H1 (cell line): ENCODE results near the gene DCP1A. TPM values are rescaled to one million over a fixed set of nuclear protein-coding genes. Genes with fewer than 3 reads are reported as not detected.

Experiments
- CTCF ChIA-PET: fragments of 300-600 bp; sonication (Branson Sonifier 250); formaldehyde crosslinking; loops from one replicate; lab custom pipeline; 2021; ENCODE audit not compliant: partially characterized antibody; lab: Charles Lee
- POLR2A ChIA-PET: fragments of 300-600 bp; sonication (Branson Sonifier 250); formaldehyde crosslinking; loops from one replicate; lab custom pipeline; 2021; ENCODE audit warnings: inconsistent platforms; ENCODE audit not compliant: partially characterized antibody; lab: Charles Lee
- DNase-seq, 2 experiments: peaks; one replicate each; pipeline versions ENCODE4 v3.0.0 to v3.0.0-alpha.2; 2010 to 2022; ENCODE audit warnings: low spot score in 2 of 2, low read depth in 1 of 2, mixed read lengths in 1 of 2
- FAIRE-seq: peaks from 2 replicates; lab custom pipeline; 2011; peaks lifted over from hg19 to GRCh38; lab: Jason Lieb, UNC
- H2AFZ ChIP-seq: 2 replicates; pipeline ENCODE4 v1.8.1; 2012; ENCODE audit warnings: low read length, inconsistent platforms
- H2AK5ac ChIP-seq: 2 replicates; pipeline ENCODE4 v1.6.1; 2013; ENCODE audit warnings: low read depth, low read length
- H2BK120ac ChIP-seq: replicated peaks from 2 replicates; pipeline ENCODE3; 2013; ENCODE audit warnings: low read depth, low read length, inconsistent platforms
- H2BK12ac ChIP-seq: 2 replicates; pipeline ENCODE4 v1.6.1; 2013; ENCODE audit warnings: low read depth, low read length
- H2BK15ac ChIP-seq: 2 replicates; pipeline ENCODE4 v1.6.1; 2013; ENCODE audit warnings: low read length
- H2BK20ac ChIP-seq: 2 replicates; pipeline ENCODE4 v1.6.1; 2013; ENCODE audit warnings: low read length
- H2BK5ac ChIP-seq: 2 replicates; pipeline ENCODE4 v1.6.1; 2013; ENCODE audit warnings: low read depth, low read length
- H3K14ac ChIP-seq: 2 replicates; pipeline ENCODE4 v1.6.1; 2013; ENCODE audit warnings: inconsistent platforms; ENCODE audit not compliant: insufficient read length
- H3K18ac ChIP-seq: 2 replicates; pipeline ENCODE4 v1.6.1; 2013; ENCODE audit warnings: low read length; ENCODE audit errors: extremely low read depth
- H3K23ac ChIP-seq: 2 replicates; pipeline ENCODE4 v1.6.1; 2013; ENCODE audit warnings: inconsistent platforms; ENCODE audit not compliant: insufficient read length
- H3K23me2 ChIP-seq: 2 replicates; pipeline ENCODE4 v1.6.1; 2013; ENCODE audit warnings: low read depth, low read length
- H3K27ac ChIP-seq: 2 replicates; pipeline ENCODE4 v1.6.1; 2011; ENCODE audit warnings: low read depth, low read length, inconsistent platforms
- H3K27me3 ChIP-seq, 4 experiments: replicated peaks in 1 of 4; 1 replicate in 1 of 4; 2 replicates in 3 of 4; pipeline versions ENCODE4 v1.6.1 to v1.8.1; 2011 to 2013; ENCODE audit warnings: low read length in 3 of 4, mild to moderate bottlenecking in 3 of 4, inconsistent platforms in 2 of 4, mixed read lengths in 2 of 4, moderate library complexity in 1 of 4; ENCODE audit not compliant: control insufficient read depth in 3 of 4, insufficient read depth in 3 of 4; ENCODE audit errors: extremely low read depth in 1 of 4
- H3K36me3 ChIP-seq, 4 experiments: 2 replicates each; pipeline versions ENCODE4 v1.6.1 to v1.8.1; 2011 to 2013; ENCODE audit warnings: mild to moderate bottlenecking in 4 of 4, low read length in 3 of 4, moderate library complexity in 2 of 4, control low read depth in 1 of 4, inconsistent platforms in 1 of 4; ENCODE audit not compliant: insufficient read depth in 4 of 4, control insufficient read depth in 2 of 4
- H3K4ac ChIP-seq: replicated peaks from 2 replicates; pipeline ENCODE3; 2013; ENCODE audit warnings: low read length, low read depth, mixed read lengths, inconsistent platforms; ENCODE audit not compliant: insufficient read length
- H3K4me1 ChIP-seq, 4 experiments: replicated peaks in 1 of 4; 1 replicate in 1 of 4; 2 replicates in 3 of 4; pipeline versions ENCODE4 v1.6.1 to v1.8.1; 2011 to 2013; ENCODE audit warnings: low read length in 3 of 4, inconsistent platforms in 2 of 4, mixed read lengths in 1 of 4; ENCODE audit not compliant: insufficient read depth in 4 of 4, control insufficient read depth in 3 of 4
- H3K4me2 ChIP-seq, 2 experiments: 2 replicates each; pipeline versions ENCODE4 v1.6.1 to v1.8.1; 2011 to 2013; ENCODE audit warnings: low read depth in 2 of 2, low read length in 2 of 2, control low read depth in 1 of 2, inconsistent platforms in 1 of 2, mild to moderate bottlenecking in 1 of 2; ENCODE audit not compliant: insufficient read depth in 1 of 2
- H3K4me3 ChIP-seq, 4 experiments: fragments of 200-600, 300-600 bp in 1 of 4; sonication (generic), shearing (Covaris generic), sonication (Bioruptor Twin) in 1 of 4; 2 replicates each; pipeline versions ENCODE4 v1.5.1 to v1.8.1; 2011 to 2016; ENCODE audit warnings: low read length in 4 of 4, low read depth in 3 of 4, control low read depth in 2 of 4, inconsistent platforms in 2 of 4, mild to moderate bottlenecking in 2 of 4, mixed read lengths in 1 of 4, moderate library complexity in 1 of 4; ENCODE audit not compliant: insufficient read depth in 2 of 4; ENCODE audit errors: extremely low read depth in 1 of 4
- H3K56ac ChIP-seq: replicated peaks from 2 replicates; pipeline ENCODE3; 2013; ENCODE audit warnings: low read depth, mild to moderate bottlenecking, mixed read lengths, low read length, inconsistent platforms; ENCODE audit not compliant: insufficient read length
- H3K79me1 ChIP-seq: 2 replicates; pipeline ENCODE4 v1.6.1; 2013; ENCODE audit warnings: low read depth, low read length, control low read depth
- H3K79me2 ChIP-seq, 2 experiments: 2 replicates each; pipeline versions ENCODE4 v1.6.1 to v1.8.1; 2012 to 2013; ENCODE audit warnings: low read length in 2 of 2, mild to moderate bottlenecking in 2 of 2, inconsistent platforms in 1 of 2; ENCODE audit not compliant: insufficient read depth in 2 of 2, control insufficient read depth in 1 of 2
- H3K9ac ChIP-seq, 4 experiments: replicated peaks in 1 of 4; 1 replicate in 1 of 4; 2 replicates in 3 of 4; pipeline versions ENCODE4 v1.6.1 to v1.8.1; 2011 to 2013; ENCODE audit warnings: low read depth in 3 of 4, low read length in 3 of 4, control low read depth in 2 of 4, mild to moderate bottlenecking in 2 of 4, moderate library complexity in 2 of 4, inconsistent platforms in 1 of 4; ENCODE audit errors: extremely low read depth in 1 of 4
- H3K9me3 ChIP-seq, 2 experiments: 2 replicates each; pipeline versions ENCODE4 v1.6.1 to v1.8.1; 2012 to 2013; ENCODE audit warnings: mild to moderate bottlenecking in 2 of 2, moderate library complexity in 2 of 2, control low read depth in 1 of 2, inconsistent platforms in 1 of 2, low read depth in 1 of 2, low read length in 1 of 2, mixed read lengths in 1 of 2; ENCODE audit not compliant: insufficient read depth in 2 of 2
- H4K20me1 ChIP-seq, 2 experiments: replicated peaks in 1 of 2; 2 replicates each; pipeline versions ENCODE3 to v1.8.1; 2011 to 2013; ENCODE audit warnings: inconsistent platforms in 2 of 2, low read length in 2 of 2, mild to moderate bottlenecking in 1 of 2; ENCODE audit not compliant: insufficient read depth in 2 of 2, control insufficient read depth in 1 of 2
- H4K5ac ChIP-seq: 2 replicates; pipeline ENCODE4 v1.6.1; 2013; ENCODE audit warnings: low read length, low read depth, mixed read lengths, inconsistent platforms; ENCODE audit not compliant: insufficient read length
- H4K8ac ChIP-seq: 2 replicates; pipeline ENCODE4 v1.8.0; 2013; ENCODE audit warnings: mild to moderate bottlenecking, moderate library complexity, low read length, inconsistent platforms; ENCODE audit not compliant: insufficient read depth; ENCODE audit errors: extremely low read depth
- H4K91ac ChIP-seq: replicated peaks from 2 replicates; pipeline ENCODE3; 2013; ENCODE audit warnings: low read length, mixed read lengths, inconsistent platforms; ENCODE audit not compliant: insufficient read length
- ASH2L ChIP-seq: fragments of 200-600, 300-600 bp; sonication (generic); IDR thresholded peaks from one replicate; pipeline ENCODE4 v1.7.1; 2017; ENCODE audit warnings: low read length
- ATF2 ChIP-seq: IDR thresholded peaks from 2 replicates; pipeline ENCODE4 v1.6.1; 2012; ENCODE audit warnings: low read length, inconsistent platforms
- CREB1 ChIP-seq: IDR thresholded peaks from 2 replicates; pipeline ENCODE4 v1.6.1; 2012; ENCODE audit warnings: inconsistent platforms
- FOSL1 ChIP-seq: IDR thresholded peaks from 2 replicates; pipeline ENCODE4 v1.6.1; 2011; ENCODE audit warnings: mild to moderate bottlenecking, low read depth, low read length, moderate library complexity; ENCODE audit not compliant: insufficient read depth
- KDM4A ChIP-seq: IDR thresholded peaks from one replicate; pipeline ENCODE4 v1.7.1; 2012; ENCODE audit warnings: low read depth, mild to moderate bottlenecking, moderate library complexity, low read length, inconsistent platforms; ENCODE audit not compliant: severe bottlenecking
- POLR2AphosphoS5 ChIP-seq: IDR thresholded peaks from 2 replicates; pipeline ENCODE4 v1.6.1; 2011; ENCODE audit warnings: low read depth, low read length
- RNF2 ChIP-seq: fragments of 200-900, 300-1000 bp; sonication (generic); IDR thresholded peaks from 2 replicates; pipeline ENCODE4 v1.7.1; 2016; ENCODE audit warnings: borderline replicate concordance, low read depth, mild to moderate bottlenecking, antibody characterized with exemption, low read length; ENCODE audit not compliant: poor library complexity, severe bottlenecking; ENCODE audit errors: missing control alignments
- SAP30 ChIP-seq: fragments of 300-600 bp; sonication (generic); IDR thresholded peaks from 2 replicates; pipeline ENCODE4 v1.7.1; 2012; ENCODE audit warnings: low read length, moderate library complexity, mild to moderate bottlenecking, inconsistent platforms; ENCODE audit not compliant: insufficient read depth, insufficient replicate concordance
- SIRT6 ChIP-seq: IDR thresholded peaks from one replicate; pipeline ENCODE4 v1.7.1; 2012; ENCODE audit warnings: low read length, inconsistent platforms
- SIX5 ChIP-seq: IDR thresholded peaks from 2 replicates; pipeline ENCODE4 v1.6.1; 2011; ENCODE audit warnings: mild to moderate bottlenecking, low read depth, low read length
- SP2 ChIP-seq: IDR thresholded peaks from 2 replicates; pipeline ENCODE4 v1.6.1; 2012; ENCODE audit warnings: mild to moderate bottlenecking, low read length, inconsistent platforms
- TAF1 ChIP-seq: IDR thresholded peaks from 2 replicates; pipeline ENCODE4 v1.6.1; 2011; ENCODE audit warnings: mild to moderate bottlenecking, low read depth, low read length
- WGBS, 2 experiments: shearing (Covaris generic) in 1 of 2; methylation state at CpG; one replicate each; pipeline versions ENCODE4 v1.1.6 to v1.1.7; 2013 to 2015; ENCODE audit warnings: low lambda C conversion rate in 2 of 2, mixed read lengths in 2 of 2, inconsistent platforms in 1 of 2, low coverage in 1 of 2, missing lambda C conversion rate in 1 of 2; ENCODE audit not compliant: insufficient replicate concordance in 2 of 2, insufficient coverage in 1 of 2, insufficient read length in 1 of 2; ENCODE audit errors: extremely low coverage in 1 of 2, missing lambda C conversion rate in 1 of 2; 5-methylcytosine and 5-hydroxymethylcytosine counted together
- polyA plus RNA-seq, 7 experiments: library from polyadenylated mRNA; depleted of rRNA in 3 of 7; stranded (reverse) in 5 of 7; unstranded in 2 of 7; fragments of >200 nt in 5 of 7; fragments of 200-250 nt in 2 of 7; gene quantifications; 1 replicate in 5 of 7; 2 replicates in 1 of 7; 4 replicates in 1 of 7; pipeline versions ENCODE4 v1.2.1 to v1.2.3, GENCODE V29; 2011 to 2013; ENCODE audit warnings: missing spikeins in 2 of 7, mixed read lengths in 2 of 7
- total RNA-seq: library from RNA; stranded (reverse); fragmentation: NEBNext Ultra II Directional; extraction: Animal tissue kit (Norgen Biotek cat#: 25700); gene quantifications from 2 replicates; pipeline ENCODE4 v1.2.1, GENCODE V29; 2021

The DCP1A gene
- total and polyA plus RNA-seq, 2 of the 8 experiments (the other 6 are each of a cell fraction or from before 2014, with no cell fraction given) = 13.2 to 15.9 TPM

- Histone ChIP-seq H4K8ac (no peak overlapping the region), H3K27me3 (no peaks in the 10 kb centered on the region), H2AK5ac (no peak overlapping the region), H3K14ac (no peak overlapping the region), H3K23ac (no peak overlapping the region), H2BK20ac (no peak overlapping the region), H4K5ac (no peak overlapping the region), H3K56ac (no peak overlapping the region), H2BK12ac (no peak overlapping the region; the same call in 1 of the 2 replicates), H3K4me3 (no peak overlapping the region), H3K79me2 (peaks cover 0 to 23% of the 10 kb centered on the region in 2 experiments; a peak in 2 of 4 replicates), H4K20me1 (peaks cover 15 to 50% of the 10 kb centered on the region in 2 experiments), H3K4me1 (peaks cover 0 to 7% (median 3%) of the 10 kb centered on the region in 4 experiments; a peak in 5 of 7 replicates), H3K9me3 (no peaks in the 10 kb centered on the region), H3K23me2 (no peaks in the 10 kb centered on the region), H3K4ac (no peak overlapping the region), H2BK15ac (no peak overlapping the region), H4K91ac (no peak overlapping the region), H3K79me1 (peaks cover 15% of the 10 kb centered on the region), H3K4me2 (no peak overlapping the region), H3K9ac (no peak overlapping the region), H3K27ac (peak overlapping the region; percentile 71; the same call in 1 of the 2 replicates), H2AFZ (no peak overlapping the region), H2BK120ac (no peak overlapping the region), H2BK5ac (peak overlapping the region; percentile 93; the same call in 1 of the 2 replicates), H3K18ac (no peak overlapping the region), H3K36me3 (peaks cover 60 to 91% (median 87%) of the 10 kb centered on the region in 4 experiments)
- POLR2A ChIA-PET = interaction anchor here (0.5 to 28.5 kb wide), 5 partner anchors 9 to 206 kb away, joined by 3 to 449 read pairs (median 8); partner anchors contain the start of gene TKT
- DNase-seq = no peak
- CTCF ChIA-PET = interaction anchor here (0.8 to 9.0 kb wide), 5 partner anchors 9 to 61 kb away, joined by 3 to 68 read pairs (median 3); no protein-coding TSS in a partner anchor
- 88% methylated on average over 6 of the region's 6 CpGs; no CpG with 5 or more reads in 1 of the 2 experiments for WGBS, 2 experiments
- no peak for FAIRE-seq
- TF ChIP-seq SIX5 (no peak), CREB1 (no peak), POLR2AphosphoS5 (no peak), TAF1 (no peak), RNF2 (no peak), ATF2 (no peak), SP2 (no peak), FOSL1 (no peak), SIRT6 (no peak), ASH2L (no peak), SAP30 (no peak), KDM4A (no peak)
Observed at GRCh38 chr3:53235545-53235944, 111.8 kb downstream of the DCP1A start.
